GM12891 (cell line): Measurements from ENCODE around the gene FOXP4.

Experiments used
- PAX5 ChIP-seq: IDR thresholded peaks from 2 replicates; pipeline ENCODE4 v1.6.1; 2011; ENCODE audit warnings: low read length, moderate library complexity, mild to moderate bottlenecking; ENCODE audit not compliant: insufficient read depth, severe bottlenecking
- POLR2A ChIP-seq: IDR thresholded peaks from 2 replicates; pipeline ENCODE4 v1.6.1; 2011; ENCODE audit warnings: low read depth, low read length, control low read depth
- POLR2AphosphoS5 ChIP-seq: IDR thresholded peaks from 2 replicates; pipeline ENCODE4 v1.6.1; 2011; ENCODE audit warnings: low read depth, low read length, control low read depth

- no peak for TF ChIP-seq POLR2A
- no peak for TF ChIP-seq PAX5
- no peak for TF ChIP-seq POLR2AphosphoS5
Observed at GRCh38 chr6:41642960-41643898, 97.0 kb downstream of the FOXP4 start.
